Hepatocyte (in vitro differentiated cells): ENCODE data around the gene SCAMP3.

Experiments used
- CTCF ChIP-seq: fragments of 200-600 bp; sonication (generic); IDR thresholded peaks from 2 replicates; pipeline ENCODE4 v1.5.1; 2016; ENCODE audit warnings: antibody characterized with exemption, mild to moderate bottlenecking; ENCODE audit not compliant: poor library complexity
- EZH2 ChIP-seq: fragments of 200-600 bp; sonication (generic); IDR thresholded peaks from 2 replicates; pipeline ENCODE4 v1.6.1; 2016; ENCODE audit warnings: antibody characterized with exemption, mild to moderate bottlenecking, borderline replicate concordance
- EZH2phosphoT487 ChIP-seq: fragments of 200-600 bp; sonication (generic); IDR thresholded peaks from one replicate; pipeline ENCODE4 v1.6.1; 2018; ENCODE audit warnings: antibody characterized with exemption, mild to moderate bottlenecking, low read depth, moderate library complexity; ENCODE audit not compliant: unreplicated experiment, severe bottlenecking

- TF ChIP-seq EZH2 (no peak), CTCF (no peak), EZH2phosphoT487 (no peak)
These were observed 43.1 kb downstream of the SCAMP3 start for GRCh38 chr1:155218854-155219591.
